K562 (cell line): Measurements from ENCODE around the gene SYTL5. TPM values are rescaled to one million over a fixed set of nuclear protein-coding genes. Genes with fewer than 3 reads are reported as not detected.
A peak's percentile ranks its signal among the peaks of the same experiment; 100 is the strongest.

Experiments
- ATAC-seq: fragments of 200-7000 bp; cut with Tn5 transposase; 3 replicates; pipeline ENCODE4 v1.9.1; 2020; ENCODE audit warnings: moderate library complexity
- BruUV-seq: library from RNA; stranded (reverse); fragments of 400-500 nt; replicated peaks from 2 replicates; lab custom pipeline; 2021; lab: Mats Ljungman, UMichigan
- CTCF ChIA-PET: fragments of 300-600 bp; formaldehyde crosslinking; extraction: SDS; loops from one replicate; lab custom pipeline; 2021; ENCODE audit warnings: low intra/inter-chr PET ratio; lab: Yijun Ruan, JAX
- POLR2A ChIA-PET: fragments of 300-600, 350-650 bp; sonication (Branson Sonifier 250); formaldehyde crosslinking; extraction: SDS; loops from one replicate; lab custom pipeline; 2021; ENCODE audit warnings: antibody characterized with exemption, inconsistent platforms; lab: Yijun Ruan, JAX
- DNase-seq, 4 experiments: peaks; one replicate each; pipeline versions ENCODE4 v3.0.0 to v3.0.0-alpha.2; 2011 to 2018; ENCODE audit warnings: low spot score in 3 of 4, mixed read lengths in 3 of 4; ENCODE audit errors: extremely low read depth in 1 of 4
- FAIRE-seq: peaks from 2 replicates; lab custom pipeline; 2011; peaks lifted over from hg19 to GRCh38; lab: Jason Lieb, UNC
- H2AFZ ChIP-seq: 2 replicates; pipeline ENCODE4 v1.6.0; 2011; ENCODE audit warnings: low read depth, low read length, control low read depth, inconsistent platforms
- H3K27ac ChIP-seq: fragments of 200-600 bp; 3 replicates; pipeline ENCODE4 v1.8.0; 2011; ENCODE audit warnings: low read depth, mild to moderate bottlenecking, control low read depth, inconsistent platforms, low read length, moderate library complexity, mixed read lengths; ENCODE audit errors: extremely low read depth
- H3K27me3 ChIP-seq, 2 experiments: fragments of 300-600 bp in 1 of 2; 2 replicates in 1 of 2; 3 replicates in 1 of 2; pipeline versions ENCODE4 v1.6.0 to v1.8.0; 2011; ENCODE audit warnings: inconsistent platforms in 2 of 2, low read length in 2 of 2, mild to moderate bottlenecking in 1 of 2, mixed read lengths in 1 of 2, moderate library complexity in 1 of 2; ENCODE audit not compliant: control insufficient read depth in 2 of 2, insufficient read depth in 2 of 2
- H3K36me3 ChIP-seq: fragments of 300-600 bp; 3 replicates; pipeline ENCODE4 v1.8.0; 2011; ENCODE audit warnings: mild to moderate bottlenecking, low read length, inconsistent platforms; ENCODE audit not compliant: control insufficient read depth, insufficient read depth
- H3K4me1 ChIP-seq, 2 experiments: fragments of 200-600 bp in 1 of 2; replicated peaks in 1 of 2; 2 replicates in 1 of 2; 3 replicates in 1 of 2; pipeline versions ENCODE4 v1.5.1 to v1.8.0; 2011; ENCODE audit warnings: inconsistent platforms in 2 of 2, low read length in 2 of 2, mild to moderate bottlenecking in 1 of 2, mixed read lengths in 1 of 2, moderate library complexity in 1 of 2; ENCODE audit not compliant: control insufficient read depth in 2 of 2, insufficient read depth in 2 of 2
- H3K4me2 ChIP-seq: 2 replicates; pipeline ENCODE4 v1.6.1; 2011; ENCODE audit warnings: low read length, control low read depth, inconsistent platforms, mixed read lengths; ENCODE audit not compliant: insufficient read depth
- H3K4me3 ChIP-seq: fragments of 200-600 bp; sonication (generic), shearing (Covaris generic); 2 replicates; pipeline ENCODE4 v1.5.1; 2016; ENCODE audit warnings: control low read depth, inconsistent platforms
- H3K79me2 ChIP-seq: fragments of 200-600 bp; 3 replicates; pipeline ENCODE4 v1.8.0; 2011; ENCODE audit warnings: low read length, inconsistent platforms; ENCODE audit not compliant: control insufficient read depth, insufficient read depth
- H3K9ac ChIP-seq, 2 experiments: 2 replicates each; pipeline versions ENCODE4 v1.6.0 to v1.6.1; 2011; ENCODE audit warnings: low read depth in 2 of 2, low read length in 2 of 2, control low read depth in 1 of 2, inconsistent platforms in 1 of 2, mild to moderate bottlenecking in 1 of 2, mixed read lengths in 1 of 2; ENCODE audit not compliant: insufficient read depth in 1 of 2
- H3K9me1 ChIP-seq: one replicate; pipeline ENCODE4 v1.6.0; 2011; ENCODE audit warnings: inconsistent platforms, mild to moderate bottlenecking, low read length, moderate library complexity; ENCODE audit not compliant: control insufficient read depth, insufficient read depth
- H3K9me3 ChIP-seq: replicated peaks from 2 replicates; pipeline ENCODE4 v1.5.1; 2011; ENCODE audit warnings: low read depth, low read length, inconsistent platforms; ENCODE audit not compliant: control insufficient read depth, insufficient read depth
- H4K20me1 ChIP-seq: replicated peaks from 2 replicates; pipeline ENCODE4 v1.6.1; 2011; ENCODE audit warnings: low read length, inconsistent platforms, mixed read lengths; ENCODE audit not compliant: control insufficient read depth, insufficient read depth
- CHD1 ChIP-seq: fragments of 200-600 bp; sonication (generic); IDR thresholded peaks from one replicate; pipeline ENCODE4 v1.6.1; 2012; ENCODE audit warnings: mild to moderate bottlenecking, moderate library complexity, low read length, inconsistent platforms
- E2F3 ChIP-seq: fragments of 250-450 bp; sonication (Bioruptor Pico); IDR thresholded peaks from 2 replicates; pipeline ENCODE4 v1.4.0; 2020; ENCODE audit warnings: mild to moderate bottlenecking
- HLTF ChIP-seq: fragments of 450-650 bp; IDR thresholded peaks from 2 replicates; pipeline ENCODE4 v1.6.1; 2016
- IRF1 ChIP-seq: sonication (generic); formaldehyde crosslinking; IDR thresholded peaks from 2 replicates; pipeline ENCODE4 v1.8.0; 2022; ENCODE audit warnings: missing genetic modification reagents, mild to moderate bottlenecking, borderline replicate concordance
- JUNB ChIP-seq: fragments of 450-650 bp; formaldehyde crosslinking; conservative IDR thresholded peaks from 2 replicates; pipeline ENCODE4 v1.4.0; 2020; ENCODE audit warnings: mild to moderate bottlenecking
- MAFF ChIP-seq: IDR thresholded peaks from 2 replicates; pipeline ENCODE4 v1.6.1; 2012; ENCODE audit warnings: low read length, improper control_type of control experiment
- MAX ChIP-seq: sonication (generic); formaldehyde crosslinking; IDR thresholded peaks from 2 replicates; pipeline ENCODE4 v1.9.0; 2022; ENCODE audit warnings: mild to moderate bottlenecking, missing genetic modification reagents
- MCM7 ChIP-seq, 2 experiments: fragments of 450-650 bp; IDR thresholded peaks; 2 replicates each; pipeline ENCODE4 v1.6.1; 2016 to 2018
- MECOM ChIP-seq: fragments of 250-450 bp; sonication (Bioruptor Pico); IDR thresholded peaks from 2 replicates; pipeline ENCODE4 v1.8.0; 2022; ENCODE audit warnings: inconsistent platforms
- PTRF ChIP-seq: fragments of 450-650 bp; IDR thresholded peaks from 2 replicates; pipeline ENCODE4 v1.6.1; 2016; ENCODE audit warnings: mild to moderate bottlenecking, missing genetic modification characterization, missing compliant biosample characterization
- RFX7 ChIP-seq: fragments of 250-450 bp; sonication (Bioruptor Pico); IDR thresholded peaks from 2 replicates; pipeline ENCODE4 v1.5.1; 2021; ENCODE audit warnings: mild to moderate bottlenecking
- TARDBP ChIP-seq: fragments of 450-650 bp; IDR thresholded peaks from 2 replicates; pipeline ENCODE4 v1.6.1; 2016
- ZNF217 ChIP-seq: sonication (generic); formaldehyde crosslinking; IDR thresholded peaks from 2 replicates; pipeline ENCODE4 v1.8.0; 2022; ENCODE audit warnings: mild to moderate bottlenecking, missing genetic modification reagents
- ZNF253 ChIP-seq: fragments of 250-450 bp; sonication (Bioruptor Pico); conservative IDR thresholded peaks from 2 replicates; pipeline ENCODE4 v1.6.1; 2021; ENCODE audit warnings: mild to moderate bottlenecking
- ZNF316 ChIP-seq: fragments of 450-650 bp; IDR thresholded peaks from 2 replicates; pipeline ENCODE4 v1.6.1; 2016
- ZNF561 ChIP-seq: fragments of 450-650 bp; formaldehyde crosslinking; conservative IDR thresholded peaks from 2 replicates; pipeline ENCODE4 v1.4.0; 2020; ENCODE audit warnings: mild to moderate bottlenecking, moderate library complexity
- WGBS: fragments of 100-300 bp; shearing (Covaris generic); methylation state at CpG from one replicate; pipeline ENCODE4 v1.1.6; 2016; ENCODE audit warnings: low coverage, mixed read lengths; ENCODE audit not compliant: insufficient coverage; ENCODE audit errors: missing lambda C conversion rate; 5-methylcytosine and 5-hydroxymethylcytosine counted together
- in situ Hi-C: fragments of 300-500 bp; cut with MboI; formaldehyde crosslinking; loops from 4 replicates; pipeline ENCODE4 v1.15.0; 2018; ENCODE audit warnings: inconsistent platforms, mixed read lengths
- intact Hi-C: fragments of 100-400 bp; cut with micrococcal nuclease; formaldehyde crosslinking; loops from 2 replicates; pipeline ENCODE4 v1.14.2; 2022
- polyA plus RNA-seq, 8 experiments: library from polyadenylated mRNA; depleted of rRNA in 4 of 8; stranded (reverse) in 5 of 8; unstranded in 3 of 8; fragments of >200 nt; fragmentation: Nextera tagmentation in 2 of 8; fragmentation: Illumina TruSeq in 1 of 8; extraction: Ambion mirVana in 2 of 8; extraction: Trizol in 1 of 8; gene quantifications; 2 replicates each; pipeline versions ENCODE4 v1.2.1 to v1.2.3, GENCODE V29; 2011 to 2014; ENCODE audit warnings: inconsistent platforms in 1 of 8, missing spikeins in 1 of 8
- total RNA-seq, 7 experiments: library from RNA; depleted of rRNA in 6 of 7; stranded (reverse); fragments of >200 nt in 6 of 7; fragmentation: Illumina TruSeq in 2 of 7; extraction: Trizol in 2 of 7; gene quantifications; 2 replicates each; pipeline versions ENCODE4 v1.2.1 to v1.2.3, GENCODE V29; 2011 to 2021; ENCODE audit warnings: low replicate concordance in 1 of 7
- TF ChIP-seq, protein P1 (sequence below): fragments of 450-650 bp; IDR thresholded peaks from 2 replicates; pipeline ENCODE4 v1.6.1; 2016; ENCODE audit warnings: antibody characterized with exemption
- TF ChIP-seq, protein P2 (sequence below): IDR thresholded peaks from 3 replicates; pipeline ENCODE4 v1.6.1; 2011; ENCODE audit warnings: borderline replicate concordance, mild to moderate bottlenecking, moderate library complexity; ENCODE audit not compliant: insufficient read length; ENCODE audit errors: extremely low read depth

Gene SYTL5
- total and polyA plus RNA-seq, 9 of the 15 experiments (the other 6 are each of a cell fraction or from before 2014, with no cell fraction given), result 0.01 to 0.25 (median 0.09) TPM

- TF ChIP-seq, protein P1, sequence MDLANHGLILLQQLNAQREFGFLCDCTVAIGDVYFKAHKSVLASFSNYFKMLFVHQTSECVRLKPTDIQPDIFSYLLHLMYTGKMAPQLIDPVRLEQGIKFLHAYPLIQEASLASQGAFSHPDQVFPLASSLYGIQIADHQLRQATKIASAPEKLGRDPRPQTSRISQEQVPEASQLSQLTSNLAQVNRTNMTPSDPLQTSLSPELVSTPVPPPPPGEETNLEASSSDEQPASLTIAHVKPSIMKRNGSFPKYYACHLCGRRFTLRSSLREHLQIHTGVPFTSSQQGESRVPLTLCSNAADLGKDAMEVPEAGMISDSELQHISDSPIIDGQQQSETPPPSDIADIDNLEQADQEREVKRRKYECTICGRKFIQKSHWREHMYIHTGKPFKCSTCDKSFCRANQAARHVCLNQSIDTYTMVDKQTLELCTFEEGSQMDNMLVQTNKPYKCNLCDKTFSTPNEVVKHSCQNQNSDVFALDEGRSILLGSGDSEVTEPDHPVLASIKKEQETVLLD, result no peak
- TF ChIP-seq HLTF (no peak), CHD1 (no peak), ZNF217 (CRISPR knock-in tag) (no peak), MCM7 (IDR thresholded peaks at IDR 0.05) (no peak), MECOM (CRISPR knock-in tag) (no peak), MAX (CRISPR knock-in tag) (no peak), TARDBP (no peak), E2F3 (CRISPR knock-in tag) (no peak), RFX7 (CRISPR knock-in tag) (no peak), PTRF (tag) (no peak)
Observed at GRCh38 chrX:38069273-38069672, 62.9 kb downstream of the SYTL5 start (continued).

- FAIRE-seq (no peak), ATAC-seq (no peak), DNase-seq (no peak)
- Histone ChIP-seq H3K9me3 (no peaks in the 10 kb centered on the region), H3K4me3 (no peak overlapping the region), H3K9me1 (no peaks in the 10 kb centered on the region), H3K79me2 (no peaks in the 10 kb centered on the region), H3K4me1 (no peaks in the 10 kb centered on the region; a peak in 1 of 5 replicates), H4K20me1 (no peaks in the 10 kb centered on the region), H3K27ac (no peak overlapping the region), H3K9ac (no peak overlapping the region), H2AFZ (no peak overlapping the region), H3K4me2 (no peak overlapping the region), H3K36me3 (no peaks in the 10 kb centered on the region), H3K27me3 (no peaks in the 10 kb centered on the region)
- POLR2A ChIA-PET, result no interaction called here
- no TSS peak for BruUV-seq
- 23% methylated on average over 1 of the region's 1 CpG for WGBS
- CTCF ChIA-PET, result no interaction called here
- intact Hi-C loops (no loop called here), in situ Hi-C loops (no loop called here)
- no peak for TF ChIP-seq ZNF561 (CRISPR knock-in tag)
- TF ChIP-seq IRF1 (CRISPR knock-in tag), result no peak
- TF ChIP-seq JUNB (CRISPR knock-in tag), result no peak
- TF ChIP-seq ZNF253 (CRISPR knock-in tag), result no peak
- peak; percentile 67 for TF ChIP-seq MAFF
- TF ChIP-seq, protein P2, sequence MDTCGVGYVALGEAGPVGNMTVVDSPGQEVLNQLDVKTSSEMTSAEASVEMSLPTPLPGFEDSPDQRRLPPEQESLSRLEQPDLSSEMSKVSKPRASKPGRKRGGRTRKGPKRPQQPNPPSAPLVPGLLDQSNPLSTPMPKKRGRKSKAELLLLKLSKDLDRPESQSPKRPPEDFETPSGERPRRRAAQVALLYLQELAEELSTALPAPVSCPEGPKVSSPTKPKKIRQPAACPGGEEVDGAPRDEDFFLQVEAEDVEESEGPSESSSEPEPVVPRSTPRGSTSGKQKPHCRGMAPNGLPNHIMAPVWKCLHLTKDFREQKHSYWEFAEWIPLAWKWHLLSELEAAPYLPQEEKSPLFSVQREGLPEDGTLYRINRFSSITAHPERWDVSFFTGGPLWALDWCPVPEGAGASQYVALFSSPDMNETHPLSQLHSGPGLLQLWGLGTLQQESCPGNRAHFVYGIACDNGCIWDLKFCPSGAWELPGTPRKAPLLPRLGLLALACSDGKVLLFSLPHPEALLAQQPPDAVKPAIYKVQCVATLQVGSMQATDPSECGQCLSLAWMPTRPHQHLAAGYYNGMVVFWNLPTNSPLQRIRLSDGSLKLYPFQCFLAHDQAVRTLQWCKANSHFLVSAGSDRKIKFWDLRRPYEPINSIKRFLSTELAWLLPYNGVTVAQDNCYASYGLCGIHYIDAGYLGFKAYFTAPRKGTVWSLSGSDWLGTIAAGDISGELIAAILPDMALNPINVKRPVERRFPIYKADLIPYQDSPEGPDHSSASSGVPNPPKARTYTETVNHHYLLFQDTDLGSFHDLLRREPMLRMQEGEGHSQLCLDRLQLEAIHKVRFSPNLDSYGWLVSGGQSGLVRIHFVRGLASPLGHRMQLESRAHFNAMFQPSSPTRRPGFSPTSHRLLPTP, result no peak
- peak; percentile 79 for TF ChIP-seq ZNF316
Observed at GRCh38 chrX:38069991-38070390, 63.6 kb downstream of the SYTL5 start.
